AG09309 (cell line): Measurements from ENCODE around the gene PPP6R3.

Experiments used
- DNase-seq: peaks from one replicate; pipeline ENCODE4 v3.0.0-alpha.2; 2010; ENCODE audit warnings: low read depth
- H3K4me3 ChIP-seq: 2 replicates; pipeline ENCODE4 v1.5.1; 2011; ENCODE audit warnings: mild to moderate bottlenecking, low read depth, low read length, moderate library complexity; ENCODE audit not compliant: control insufficient read depth
- TF ChIP-seq, protein P1 (sequence below): IDR thresholded peaks from 2 replicates; pipeline ENCODE4 v1.5.1; 2011; ENCODE audit warnings: mild to moderate bottlenecking, low read depth, low read length, inconsistent platforms; ENCODE audit not compliant: insufficient read depth, control insufficient read depth; ENCODE audit errors: missing control alignments

The PPP6R3 gene

DNA sequence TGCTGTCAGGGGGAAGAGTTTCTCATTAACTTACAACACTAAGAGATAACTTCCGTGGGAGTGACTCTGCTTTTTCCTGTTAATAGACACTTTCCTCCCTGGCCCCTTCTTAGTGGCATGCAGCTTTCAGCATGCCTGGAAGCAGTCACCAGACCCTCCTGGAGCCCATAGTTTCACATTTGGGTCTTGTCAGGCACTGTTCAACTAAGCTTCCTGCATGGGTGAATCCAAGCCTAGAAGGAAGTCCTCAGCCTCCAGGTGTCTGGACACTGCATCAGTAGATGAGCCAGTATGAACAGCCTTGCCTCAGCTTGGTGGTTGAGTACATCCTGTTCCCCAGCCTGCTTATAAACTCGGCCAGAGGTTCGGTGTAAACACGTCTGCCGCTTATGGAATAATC lies 68.1 kb downstream of the PPP6R3 start:
- H3K4me3 ChIP-seq: no peak overlapping the region
- DNase-seq: no peak
- TF ChIP-seq, protein P1, sequence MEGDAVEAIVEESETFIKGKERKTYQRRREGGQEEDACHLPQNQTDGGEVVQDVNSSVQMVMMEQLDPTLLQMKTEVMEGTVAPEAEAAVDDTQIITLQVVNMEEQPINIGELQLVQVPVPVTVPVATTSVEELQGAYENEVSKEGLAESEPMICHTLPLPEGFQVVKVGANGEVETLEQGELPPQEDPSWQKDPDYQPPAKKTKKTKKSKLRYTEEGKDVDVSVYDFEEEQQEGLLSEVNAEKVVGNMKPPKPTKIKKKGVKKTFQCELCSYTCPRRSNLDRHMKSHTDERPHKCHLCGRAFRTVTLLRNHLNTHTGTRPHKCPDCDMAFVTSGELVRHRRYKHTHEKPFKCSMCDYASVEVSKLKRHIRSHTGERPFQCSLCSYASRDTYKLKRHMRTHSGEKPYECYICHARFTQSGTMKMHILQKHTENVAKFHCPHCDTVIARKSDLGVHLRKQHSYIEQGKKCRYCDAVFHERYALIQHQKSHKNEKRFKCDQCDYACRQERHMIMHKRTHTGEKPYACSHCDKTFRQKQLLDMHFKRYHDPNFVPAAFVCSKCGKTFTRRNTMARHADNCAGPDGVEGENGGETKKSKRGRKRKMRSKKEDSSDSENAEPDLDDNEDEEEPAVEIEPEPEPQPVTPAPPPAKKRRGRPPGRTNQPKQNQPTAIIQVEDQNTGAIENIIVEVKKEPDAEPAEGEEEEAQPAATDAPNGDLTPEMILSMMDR: no peak

- no peak for DNase-seq
- TF ChIP-seq, protein P1: no peak
- no peak overlapping the region for H3K4me3 ChIP-seq
Observed at GRCh38 chr11:68531129-68531693, 70.7 kb downstream of the PPP6R3 start.

- no peak overlapping the region for H3K4me3 ChIP-seq
- TF ChIP-seq, protein P1: no peak
- no peak for DNase-seq
Observed at GRCh38 chr11:68532727-68533369, 72.3 kb downstream of the PPP6R3 start.

GRCh38 chr11:68533945-68534344 lies 73.4 kb downstream of the PPP6R3 start:
- no peak overlapping the region for H3K4me3 ChIP-seq
- DNase-seq: no peak
- TF ChIP-seq, protein P1: no peak

DNA sequence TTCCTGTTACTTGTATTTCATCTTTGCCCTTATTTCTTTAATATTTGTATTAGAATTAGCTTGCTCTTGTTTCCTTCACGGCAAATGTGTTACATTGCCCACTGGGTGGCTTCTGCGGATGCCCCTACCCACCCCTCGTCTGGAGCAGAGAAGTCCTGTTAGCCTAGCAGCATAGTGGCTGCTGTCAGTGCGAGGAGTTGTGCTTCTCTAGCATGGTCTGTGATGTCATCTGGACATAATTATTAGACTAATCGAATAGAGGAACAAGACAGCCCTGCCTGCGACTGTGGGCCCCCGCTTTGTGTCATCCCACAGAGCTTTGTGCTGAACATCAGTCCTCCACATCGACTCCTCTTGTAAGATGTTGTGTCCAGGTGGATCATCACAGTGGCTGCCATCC lies 74.5 kb downstream of the PPP6R3 start:
- no peak for DNase-seq
- H3K4me3 ChIP-seq: no peak overlapping the region
- TF ChIP-seq, protein P1: no peak

DNA sequence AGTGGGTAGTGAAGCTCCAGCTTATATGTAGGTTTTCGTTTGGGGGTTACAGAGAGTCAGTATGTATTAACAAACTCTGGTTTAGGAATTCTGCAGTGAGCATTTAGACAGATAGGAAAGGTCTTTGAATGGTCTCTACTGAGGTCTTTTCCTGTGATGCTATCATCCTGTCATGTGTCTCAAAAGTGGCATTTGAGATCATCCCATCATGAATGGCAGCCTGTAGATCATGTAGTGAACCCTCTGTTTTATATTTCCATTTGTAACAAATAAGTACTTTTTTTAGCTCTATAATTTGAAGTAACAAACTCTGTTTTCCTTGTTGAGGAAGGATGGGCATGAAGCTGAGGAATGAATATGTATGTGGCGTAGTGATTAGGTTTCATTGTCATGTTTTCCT lies 76.2 kb downstream of the PPP6R3 start:
- TF ChIP-seq, protein P1: no peak
- DNase-seq: no peak
- no peak overlapping the region for H3K4me3 ChIP-seq
